K562 (cell line): ENCODE results near the gene FARSA. TPM values are rescaled to one million over a fixed set of nuclear protein-coding genes. Genes with fewer than 3 reads are reported as not detected.
A peak's percentile ranks its signal among the peaks of the same experiment; 100 is the strongest.

Source experiments
- BMI1 ChIP-seq: fragments of 150-350 bp; IDR thresholded peaks from 2 replicates; pipeline ENCODE4 v1.6.1; 2014; ENCODE audit warnings: low read length
- CREB1 ChIP-seq, 2 experiments: sonication (generic) in 1 of 2; formaldehyde crosslinking in 1 of 2; IDR thresholded peaks; 2 replicates each; pipeline versions ENCODE4 v1.6.1 to v1.8.0; 2012 to 2022; ENCODE audit warnings: inconsistent platforms in 1 of 2, mild to moderate bottlenecking in 1 of 2, missing genetic modification reagents in 1 of 2, moderate library complexity in 1 of 2
- FOS ChIP-seq: IDR thresholded peaks from 3 replicates; pipeline ENCODE4 v1.6.1; 2011; ENCODE audit not compliant: insufficient read length; ENCODE audit errors: extremely low read depth
- HNRNPUL1 ChIP-seq: fragments of 200-400 bp; formaldehyde crosslinking; IDR thresholded peaks from 2 replicates; pipeline ENCODE4 v1.6.1; 2017; ENCODE audit warnings: low read length
- KLF16 ChIP-seq: IDR thresholded peaks from 2 replicates; pipeline ENCODE4 v1.6.1; 2016; ENCODE audit warnings: antibody characterized with exemption
- LARP7 ChIP-seq: fragments of 450-650 bp; IDR thresholded peaks from 2 replicates; pipeline ENCODE4 v1.6.1; 2016
- MAFG ChIP-seq: fragments of 450-650 bp; conservative IDR thresholded peaks from 2 replicates; pipeline ENCODE4 v1.6.1; 2016; ENCODE audit warnings: missing genetic modification characterization, missing compliant biosample characterization
- NCOA4 ChIP-seq: fragments of 450-650 bp; IDR thresholded peaks from 2 replicates; pipeline ENCODE4 v1.6.1; 2018; ENCODE audit warnings: mild to moderate bottlenecking; ENCODE audit not compliant: partially characterized antibody
- NRF1 ChIP-seq, 2 experiments: fragments of 450-650 bp; IDR thresholded peaks in 1 of 2; conservative IDR thresholded peaks in 1 of 2; 2 replicates each; pipeline ENCODE4 v1.6.1; 2014; ENCODE audit warnings: mild to moderate bottlenecking in 2 of 2
- NUFIP1 ChIP-seq: fragments of 450-650 bp; IDR thresholded peaks from 2 replicates; pipeline ENCODE4 v1.6.1; 2018; ENCODE audit not compliant: partially characterized antibody
- PYGO2 ChIP-seq: fragments of 450-650 bp; IDR thresholded peaks from 2 replicates; pipeline ENCODE4 v1.6.1; 2016; ENCODE audit warnings: mild to moderate bottlenecking, missing genetic modification characterization, moderate library complexity, missing compliant biosample characterization
- RNF2 ChIP-seq: sonication (generic); IDR thresholded peaks from 2 replicates; pipeline ENCODE4 v1.6.1; 2016
- SMARCC2 ChIP-seq: fragments of 450-650 bp; IDR thresholded peaks from 2 replicates; pipeline ENCODE4 v1.6.1; 2017; ENCODE audit warnings: antibody characterized with exemption, moderate library complexity, mild to moderate bottlenecking, low read depth
- SRSF3 ChIP-seq: fragments of 200-400 bp; formaldehyde crosslinking; IDR thresholded peaks from 2 replicates; pipeline ENCODE4 v1.6.1; 2016; ENCODE audit warnings: mild to moderate bottlenecking, low read length, moderate library complexity; ENCODE audit not compliant: insufficient read depth
- TAL1 ChIP-seq: fragments of 450-650 bp; IDR thresholded peaks from 2 replicates; pipeline ENCODE4 v1.6.1; 2016; ENCODE audit warnings: mild to moderate bottlenecking
- THRAP3 ChIP-seq: fragments of 450-650 bp; IDR thresholded peaks from 2 replicates; pipeline ENCODE4 v1.6.1; 2016; ENCODE audit warnings: mild to moderate bottlenecking, inconsistent platforms, borderline replicate concordance
- ZNF184 ChIP-seq: sonication (generic); formaldehyde crosslinking; IDR thresholded peaks from 2 replicates; pipeline ENCODE4 v1.5.0; 2020; ENCODE audit warnings: missing genetic modification reagents
- ZNF232 ChIP-seq: sonication (generic); formaldehyde crosslinking; IDR thresholded peaks from 2 replicates; pipeline ENCODE4 v1.8.0; 2022; ENCODE audit warnings: mild to moderate bottlenecking, missing genetic modification reagents
- ZNF586 ChIP-seq: fragments of 450-650 bp; formaldehyde crosslinking; conservative IDR thresholded peaks from 2 replicates; pipeline ENCODE4 v1.4.0; 2020; ENCODE audit warnings: mild to moderate bottlenecking, moderate library complexity
- ZNF695 ChIP-seq: fragments of 450-650 bp; formaldehyde crosslinking; IDR thresholded peaks from 2 replicates; pipeline ENCODE4 v1.4.0; 2020; ENCODE audit warnings: mild to moderate bottlenecking, moderate library complexity
- ZSCAN29 ChIP-seq: fragments of 450-650 bp; IDR thresholded peaks from 2 replicates; pipeline ENCODE4 v1.6.1; 2017
- polyA plus RNA-seq, 8 experiments: library from polyadenylated mRNA; depleted of rRNA in 4 of 8; stranded (reverse) in 5 of 8; unstranded in 3 of 8; fragments of >200 nt; fragmentation: Nextera tagmentation in 2 of 8; fragmentation: Illumina TruSeq in 1 of 8; extraction: Ambion mirVana in 2 of 8; extraction: Trizol in 1 of 8; gene quantifications; 2 replicates each; pipeline versions ENCODE4 v1.2.1 to v1.2.3, GENCODE V29; 2011 to 2014; ENCODE audit warnings: inconsistent platforms in 1 of 8, missing spikeins in 1 of 8
- total RNA-seq, 7 experiments: library from RNA; depleted of rRNA in 6 of 7; stranded (reverse); fragments of >200 nt in 6 of 7; fragmentation: Illumina TruSeq in 2 of 7; extraction: Trizol in 2 of 7; gene quantifications; 2 replicates each; pipeline versions ENCODE4 v1.2.1 to v1.2.3, GENCODE V29; 2011 to 2021; ENCODE audit warnings: low replicate concordance in 1 of 7
- TF ChIP-seq, protein P1 (sequence below): sonication (generic); formaldehyde crosslinking; IDR thresholded peaks from 2 replicates; pipeline ENCODE4 v1.8.0; 2022; ENCODE audit warnings: missing genetic modification reagents, mild to moderate bottlenecking, borderline replicate concordance
- TF ChIP-seq, protein P2 (sequence below): fragments of 250-450 bp; sonication (Bioruptor Pico); IDR thresholded peaks from 2 replicates; pipeline ENCODE4 v1.5.0; 2021
- TF ChIP-seq, protein P3 (sequence below): fragments of 450-650 bp; formaldehyde crosslinking; conservative IDR thresholded peaks from 2 replicates; pipeline ENCODE4 v1.4.0; 2022; ENCODE audit warnings: mild to moderate bottlenecking, missing genetic modification characterization
- TF ChIP-seq, protein P4 (sequence below): sonication (generic); formaldehyde crosslinking; IDR thresholded peaks from 2 replicates; pipeline ENCODE4 v1.8.0; 2022; ENCODE audit warnings: mild to moderate bottlenecking, missing genetic modification reagents
- TF ChIP-seq, protein P5 (sequence below): IDR thresholded peaks from 2 replicates; pipeline ENCODE4 v1.6.1; 2011; ENCODE audit not compliant: insufficient read length; ENCODE audit errors: extremely low read depth

The FARSA gene
- total and polyA plus RNA-seq, 9 of the 15 experiments (the other 6 are each of a cell fraction or from before 2014, with no cell fraction given): 25.2 to 237 (median 89.6) TPM

DNA sequence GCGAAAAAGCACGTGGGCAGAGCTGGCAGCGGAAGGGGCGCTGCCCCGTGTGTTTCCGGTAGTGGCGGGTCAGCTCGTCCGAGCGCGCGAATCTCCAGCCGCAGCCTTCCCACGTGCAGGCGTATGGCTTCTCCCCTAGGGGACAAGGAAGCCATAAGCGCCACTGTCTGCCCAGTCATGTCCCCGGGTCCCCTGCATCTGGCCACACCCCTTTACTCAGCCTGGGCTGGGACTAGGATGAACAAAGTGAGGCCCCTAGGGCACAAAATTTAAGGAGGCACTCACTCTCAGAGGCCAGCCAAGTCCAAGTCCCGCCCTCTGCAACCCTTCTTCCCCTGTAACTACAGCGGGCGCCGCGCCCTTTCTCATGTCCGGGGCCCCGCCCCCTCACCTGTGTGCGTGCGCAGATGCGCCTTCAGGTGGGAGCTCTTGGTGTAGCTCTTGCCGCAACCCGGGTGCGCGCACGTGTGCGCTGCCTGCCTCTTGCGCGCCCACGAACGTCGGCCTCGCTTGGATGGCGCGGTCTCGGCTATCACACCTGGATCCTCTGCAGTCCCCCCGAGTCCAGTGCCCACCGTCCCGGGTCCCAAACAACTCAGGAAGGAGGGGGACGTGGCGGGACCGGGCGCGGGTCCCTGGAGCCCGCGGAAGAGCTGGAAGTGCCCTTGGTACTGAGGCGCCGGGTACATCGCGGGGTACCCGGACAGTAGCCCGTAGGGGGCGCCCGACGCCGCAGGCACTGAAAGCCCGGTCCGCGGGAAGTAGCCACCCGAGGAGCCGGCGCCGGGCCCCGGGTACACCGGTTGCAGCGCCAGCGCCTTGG is 48.4 kb downstream of the FARSA start (continued):
- TF ChIP-seq THRAP3 (no peak), ZSCAN29 (no peak), RNF2 (peak; percentile 68), ZNF586 (CRISPR knock-in tag) (no peak), SMARCC2 (no peak), MAFG (0 out of 2 replicates have a peak, but pooled peaks have one; percentile 44), KLF16 (no peak; the same call in 1 of the 2 replicates), FOS (no peak), TAL1 (no peak), BMI1 (no peak), PYGO2 (tag) (no peak), HNRNPUL1 (no peak), SRSF3 (0 out of 2 replicates have a peak, but pooled peaks have one; percentile 0), NCOA4 (no peak), NRF1 (conservative IDR thresholded peaks at IDR 0.05 in 1 of 2, IDR thresholded peaks at IDR 0.05 in 1 of 2) (peak; percentile 93 to 94), ZNF184 (CRISPR knock-in tag) (no peak), NUFIP1 (no peak), ZNF232 (CRISPR knock-in tag) (0 out of 2 replicates have a peak, but pooled peaks have one; percentile 18), CREB1 (IDR thresholded peaks at IDR 0.05) (no peak; the same call in 1 of the 2 replicates), CREB1 (CRISPR knock-in tag; IDR thresholded peaks at IDR 0.05) (peak; percentile 68), ZNF695 (0 out of 2 replicates have a peak, but pooled peaks have one; percentile 54), LARP7 (no peak)
- TF ChIP-seq, protein P1, sequence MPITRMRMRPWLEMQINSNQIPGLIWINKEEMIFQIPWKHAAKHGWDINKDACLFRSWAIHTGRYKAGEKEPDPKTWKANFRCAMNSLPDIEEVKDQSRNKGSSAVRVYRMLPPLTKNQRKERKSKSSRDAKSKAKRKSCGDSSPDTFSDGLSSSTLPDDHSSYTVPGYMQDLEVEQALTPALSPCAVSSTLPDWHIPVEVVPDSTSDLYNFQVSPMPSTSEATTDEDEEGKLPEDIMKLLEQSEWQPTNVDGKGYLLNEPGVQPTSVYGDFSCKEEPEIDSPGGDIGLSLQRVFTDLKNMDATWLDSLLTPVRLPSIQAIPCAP: no peak
- TF ChIP-seq, protein P2, sequence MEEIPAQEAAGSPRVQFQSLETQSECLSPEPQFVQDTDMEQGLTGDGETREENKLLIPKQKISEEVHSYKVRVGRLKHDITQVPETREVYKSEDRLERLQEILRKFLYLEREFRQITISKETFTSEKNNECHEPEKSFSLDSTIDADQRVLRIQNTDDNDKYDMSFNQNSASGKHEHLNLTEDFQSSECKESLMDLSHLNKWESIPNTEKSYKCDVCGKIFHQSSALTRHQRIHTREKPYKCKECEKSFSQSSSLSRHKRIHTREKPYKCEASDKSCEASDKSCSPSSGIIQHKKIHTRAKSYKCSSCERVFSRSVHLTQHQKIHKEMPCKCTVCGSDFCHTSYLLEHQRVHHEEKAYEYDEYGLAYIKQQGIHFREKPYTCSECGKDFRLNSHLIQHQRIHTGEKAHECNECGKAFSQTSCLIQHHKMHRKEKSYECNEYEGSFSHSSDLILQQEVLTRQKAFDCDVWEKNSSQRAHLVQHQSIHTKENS (CRISPR knock-in tag): no peak
- TF ChIP-seq, protein P3, sequence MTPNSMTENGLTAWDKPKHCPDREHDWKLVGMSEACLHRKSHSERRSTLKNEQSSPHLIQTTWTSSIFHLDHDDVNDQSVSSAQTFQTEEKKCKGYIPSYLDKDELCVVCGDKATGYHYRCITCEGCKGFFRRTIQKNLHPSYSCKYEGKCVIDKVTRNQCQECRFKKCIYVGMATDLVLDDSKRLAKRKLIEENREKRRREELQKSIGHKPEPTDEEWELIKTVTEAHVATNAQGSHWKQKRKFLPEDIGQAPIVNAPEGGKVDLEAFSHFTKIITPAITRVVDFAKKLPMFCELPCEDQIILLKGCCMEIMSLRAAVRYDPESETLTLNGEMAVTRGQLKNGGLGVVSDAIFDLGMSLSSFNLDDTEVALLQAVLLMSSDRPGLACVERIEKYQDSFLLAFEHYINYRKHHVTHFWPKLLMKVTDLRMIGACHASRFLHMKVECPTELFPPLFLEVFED (CRISPR knock-in tag): no peak
- TF ChIP-seq, protein P4, sequence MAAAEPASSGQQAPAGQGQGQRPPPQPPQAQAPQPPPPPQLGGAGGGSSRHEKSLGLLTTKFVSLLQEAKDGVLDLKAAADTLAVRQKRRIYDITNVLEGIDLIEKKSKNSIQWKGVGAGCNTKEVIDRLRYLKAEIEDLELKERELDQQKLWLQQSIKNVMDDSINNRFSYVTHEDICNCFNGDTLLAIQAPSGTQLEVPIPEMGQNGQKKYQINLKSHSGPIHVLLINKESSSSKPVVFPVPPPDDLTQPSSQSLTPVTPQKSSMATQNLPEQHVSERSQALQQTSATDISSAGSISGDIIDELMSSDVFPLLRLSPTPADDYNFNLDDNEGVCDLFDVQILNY: no peak
- TF ChIP-seq, protein P5, sequence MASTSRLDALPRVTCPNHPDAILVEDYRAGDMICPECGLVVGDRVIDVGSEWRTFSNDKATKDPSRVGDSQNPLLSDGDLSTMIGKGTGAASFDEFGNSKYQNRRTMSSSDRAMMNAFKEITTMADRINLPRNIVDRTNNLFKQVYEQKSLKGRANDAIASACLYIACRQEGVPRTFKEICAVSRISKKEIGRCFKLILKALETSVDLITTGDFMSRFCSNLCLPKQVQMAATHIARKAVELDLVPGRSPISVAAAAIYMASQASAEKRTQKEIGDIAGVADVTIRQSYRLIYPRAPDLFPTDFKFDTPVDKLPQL: no peak
